Endodermal cell (in vitro differentiated cells): ENCODE data around the gene GOT1. TPM values are rescaled to one million over a fixed set of nuclear protein-coding genes. Genes with fewer than 3 reads are reported as not detected.

Source experiments
- DNase-seq: peaks from one replicate; pipeline ENCODE4 v3.0.0-alpha.2; 2017
- H3K27ac ChIP-seq: 2 replicates; pipeline ENCODE4 v1.5.1; 2013; ENCODE audit warnings: mild to moderate bottlenecking, low read depth, low read length, moderate library complexity
- H3K27me3 ChIP-seq: 2 replicates; pipeline ENCODE4 v1.6.1; 2013; ENCODE audit warnings: mild to moderate bottlenecking, low read length, moderate library complexity; ENCODE audit not compliant: insufficient read depth, control insufficient read depth, poor library complexity, severe bottlenecking
- H3K36me3 ChIP-seq: 2 replicates; pipeline ENCODE4 v1.7.0; 2013; ENCODE audit warnings: mild to moderate bottlenecking, low read length, moderate library complexity; ENCODE audit not compliant: control insufficient read depth, insufficient read depth
- H3K4me1 ChIP-seq: one replicate; pipeline ENCODE4 v1.7.0; 2013; ENCODE audit warnings: low read length; ENCODE audit not compliant: control insufficient read depth, insufficient read depth
- H3K4me3 ChIP-seq: 2 replicates; pipeline ENCODE4 v1.5.1; 2013; ENCODE audit warnings: mild to moderate bottlenecking, low read length, moderate library complexity
- H3K9ac ChIP-seq: 2 replicates; pipeline ENCODE4 v1.6.1; 2013; ENCODE audit warnings: mild to moderate bottlenecking, low read length, moderate library complexity; ENCODE audit not compliant: poor library complexity, severe bottlenecking; ENCODE audit errors: extremely low read depth
- H3K9me3 ChIP-seq: 2 replicates; pipeline ENCODE4 v1.6.1; 2013; ENCODE audit warnings: mild to moderate bottlenecking, low read length, moderate library complexity; ENCODE audit not compliant: control insufficient read depth
- H3K27ac Mint-ChIP-seq: 2 replicates; pipeline ENCODE4 v1.8.0; 2020; ENCODE audit warnings: mixed read lengths
- H3K27me3 Mint-ChIP-seq: 2 replicates; pipeline ENCODE4 v1.8.0; 2021; ENCODE audit warnings: mild to moderate bottlenecking, mixed read lengths; ENCODE audit not compliant: insufficient read depth
- H3K36me3 Mint-ChIP-seq: 2 replicates; pipeline ENCODE4 v1.8.0; 2020; ENCODE audit warnings: low read depth, mixed read lengths
- H3K4me1 Mint-ChIP-seq: 2 replicates; pipeline ENCODE4 v1.8.0; 2020; ENCODE audit warnings: mixed read lengths
- H3K4me3 Mint-ChIP-seq: 2 replicates; pipeline ENCODE4 v1.8.0; 2020; ENCODE audit warnings: mild to moderate bottlenecking, moderate library complexity, mixed read lengths
- H3K9me3 Mint-ChIP-seq: 2 replicates; pipeline ENCODE4 v1.8.0; 2020; ENCODE audit warnings: mild to moderate bottlenecking, mixed read lengths
- CTCF ChIP-seq: fragments of 200-600 bp; sonication (generic); conservative IDR thresholded peaks from 2 replicates; pipeline ENCODE4 v1.5.0; 2021; ENCODE audit warnings: antibody characterized with exemption, mild to moderate bottlenecking
- WGBS, 2 experiments: methylation state at CpG; one replicate each; pipeline versions ENCODE4 v1.1.5 to v1.1.7; 2013; ENCODE audit warnings: missing lambda C conversion rate in 2 of 2, mixed read lengths in 1 of 2; ENCODE audit not compliant: insufficient coverage in 1 of 2, insufficient read length in 1 of 2; 5-methylcytosine and 5-hydroxymethylcytosine counted together
- total RNA-seq, 2 donors: library from RNA; stranded (reverse); fragmentation: NEBNext Ultra II Directional in 1 of 2; extraction: Animal tissue kit (Norgen Biotek cat#: 25700) in 1 of 2; gene quantifications; 2 replicates in 1 of 2; 3 replicates in 1 of 2; pipeline ENCODE4 v1.2.1, GENCODE V29; 2021

GOT1 gene
- total RNA-seq, 2 donors from 2014 or later = 35.1 to 36.5 TPM

DNA sequence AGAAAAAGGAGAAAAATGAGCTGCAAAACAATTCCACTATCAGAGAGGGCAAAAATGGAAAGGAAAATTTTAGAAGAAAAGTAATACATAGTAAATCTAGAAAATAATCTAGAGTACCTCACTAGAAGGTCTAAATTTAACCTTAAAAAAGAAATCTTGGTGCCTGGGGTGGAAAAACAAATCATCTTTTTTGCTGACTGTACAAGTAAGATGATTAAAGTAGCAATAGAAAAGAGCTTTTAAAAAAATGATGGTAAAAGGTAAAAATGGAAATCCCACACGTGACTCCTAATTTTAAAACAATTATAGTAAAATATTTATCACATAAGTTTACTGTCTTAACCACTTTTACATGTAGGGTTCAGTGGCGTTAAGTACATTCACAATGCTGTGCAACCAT, 28.8 kb upstream of the GOT1 start:
- 88 to 100% methylated on average over 1 of the region's 2 CpGs for WGBS, 2 experiments
- no peak overlapping the region for H3K9ac ChIP-seq
- H3K4me3 Mint-ChIP-seq = no peak overlapping the region
- no peak overlapping the region for H3K4me3 ChIP-seq
- H3K27me3 ChIP-seq = peaks cover 6% of the 10 kb centered on the region
- peaks cover 8% of the 10 kb centered on the region for H3K4me1 ChIP-seq
- H3K27me3 Mint-ChIP-seq = peaks cover 21% of the 10 kb centered on the region
- H3K36me3 Mint-ChIP-seq = no peaks in the 10 kb centered on the region
- H3K27ac ChIP-seq = no peak overlapping the region
- no peaks in the 10 kb centered on the region for H3K9me3 ChIP-seq
- no peak overlapping the region for H3K27ac Mint-ChIP-seq
- peaks cover 2% of the 10 kb centered on the region for H3K9me3 Mint-ChIP-seq
- DNase-seq = no peak
- H3K4me1 Mint-ChIP-seq = peaks cover 18% of the 10 kb centered on the region
- TF ChIP-seq CTCF = no peak
- H3K36me3 ChIP-seq = no peaks in the 10 kb centered on the region

GRCh38 chr10:99457813-99458212, 27.4 kb upstream of the GOT1 start:
- no peak for TF ChIP-seq CTCF
- no peak for DNase-seq
- Mint-ChIP-seq H3K36me3 (no peaks in the 10 kb centered on the region), H3K27ac (no peak overlapping the region), H3K27me3 (peaks cover 21% of the 10 kb centered on the region), H3K4me3 (no peak overlapping the region), H3K9me3 (peaks cover 2% of the 10 kb centered on the region), H3K4me1 (peaks cover 29% of the 10 kb centered on the region)
- Histone ChIP-seq H3K36me3 (no peaks in the 10 kb centered on the region), H3K4me3 (no peak overlapping the region), H3K4me1 (peaks cover 12% of the 10 kb centered on the region), H3K27ac (no peak overlapping the region), H3K9me3 (no peaks in the 10 kb centered on the region), H3K9ac (no peak overlapping the region), H3K27me3 (peaks cover 6% of the 10 kb centered on the region)
- 69 to 100% methylated on average over 1 to 2 of the region's 2 CpGs for WGBS, 2 experiments

DNA sequence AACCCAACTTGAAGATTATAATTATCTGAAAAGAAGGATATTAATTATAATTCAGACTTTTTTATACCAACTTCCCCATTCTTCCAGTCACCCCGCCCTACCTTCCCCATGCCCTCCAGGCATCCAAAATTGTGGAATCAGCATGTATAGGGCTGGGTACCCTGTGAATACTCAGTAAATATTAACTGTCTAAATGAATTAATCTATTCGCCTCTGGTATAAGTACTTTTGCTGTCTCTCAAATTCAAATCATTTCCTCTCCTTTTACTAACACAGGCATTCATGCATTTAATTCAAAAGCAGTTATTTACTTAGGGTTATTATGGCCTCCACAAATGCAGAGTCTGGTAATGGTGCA, 26.5 kb upstream of the GOT1 start:
- Histone ChIP-seq H3K27ac (no peak overlapping the region), H3K4me3 (no peak overlapping the region), H3K4me1 (peaks cover 18% of the 10 kb centered on the region), H3K9me3 (no peaks in the 10 kb centered on the region), H3K27me3 (peaks cover 6% of the 10 kb centered on the region), H3K36me3 (no peaks in the 10 kb centered on the region), H3K9ac (no peak overlapping the region)
- H3K36me3 Mint-ChIP-seq = no peaks in the 10 kb centered on the region
- peaks cover 2% of the 10 kb centered on the region for H3K9me3 Mint-ChIP-seq
- WGBS, 2 experiments = 97 to 100% methylated on average over 1 to 2 of the region's 2 CpGs
- TF ChIP-seq CTCF = no peak
- H3K4me3 Mint-ChIP-seq = no peak overlapping the region
- no peak for DNase-seq
- H3K27ac Mint-ChIP-seq = no peak overlapping the region
- peaks cover 38% of the 10 kb centered on the region for H3K4me1 Mint-ChIP-seq
- peaks cover 18% of the 10 kb centered on the region for H3K27me3 Mint-ChIP-seq
